A549 (cell line): ENCODE measurements around the gene HDC.

Experiments used
- BHLHE40 ChIP-seq: IDR thresholded peaks from 2 replicates; pipeline ENCODE4 v1.6.1; 2012; ENCODE audit warnings: low read depth, low read length, inconsistent platforms
- CEBPB ChIP-seq, 2 experiments: fragments of >200 bp in 1 of 2; sonication (Bioruptor Twin) in 1 of 2; formaldehyde crosslinking in 1 of 2; IDR thresholded peaks; 2 replicates each; pipeline ENCODE4 v1.6.1; 2012 to 2016
- EP300 ChIP-seq, 2 experiments: fragments of >200 bp; sonication (Bioruptor Twin); formaldehyde crosslinking; IDR thresholded peaks; 2 replicates in 1 of 2; 3 replicates in 1 of 2; pipeline ENCODE4 v1.6.1; 2016 to 2017
- GATA3 ChIP-seq: IDR thresholded peaks from 2 replicates; pipeline ENCODE4 v1.6.1; 2012; ENCODE audit warnings: borderline replicate concordance
- KDM5A ChIP-seq: fragments of 200-600 bp; sonication (generic); IDR thresholded peaks from 2 replicates; pipeline ENCODE4 v1.6.1; 2016; ENCODE audit warnings: antibody characterized with exemption, mild to moderate bottlenecking
- NR3C1 ChIP-seq: fragments of >200 bp; sonication (Bioruptor Twin); formaldehyde crosslinking; IDR thresholded peaks from 3 replicates; pipeline ENCODE4 v1.6.1; 2017
- PHF8 ChIP-seq: fragments of 200-600 bp; sonication (generic); IDR thresholded peaks from 2 replicates; pipeline ENCODE4 v1.6.1; 2016; ENCODE audit warnings: low read depth, mild to moderate bottlenecking, antibody characterized with exemption, moderate library complexity, borderline replicate concordance
- POLR2AphosphoS2 ChIP-seq: conservative IDR thresholded peaks from 2 replicates; pipeline ENCODE4 v1.6.1; 2012; ENCODE audit warnings: low read length, improper control_type of control experiment, inconsistent platforms
- RARB ChIP-seq: fragments of 250-450 bp; sonication (Bioruptor Pico); IDR thresholded peaks from 2 replicates; pipeline ENCODE4 v1.8.0; 2021; ENCODE audit warnings: mild to moderate bottlenecking, moderate library complexity
- TF ChIP-seq, protein P1 (sequence below): fragments of >200 bp; sonication (Bioruptor Twin); formaldehyde crosslinking; IDR thresholded peaks from 3 replicates; pipeline ENCODE4 v1.5.1; 2016

DNA sequence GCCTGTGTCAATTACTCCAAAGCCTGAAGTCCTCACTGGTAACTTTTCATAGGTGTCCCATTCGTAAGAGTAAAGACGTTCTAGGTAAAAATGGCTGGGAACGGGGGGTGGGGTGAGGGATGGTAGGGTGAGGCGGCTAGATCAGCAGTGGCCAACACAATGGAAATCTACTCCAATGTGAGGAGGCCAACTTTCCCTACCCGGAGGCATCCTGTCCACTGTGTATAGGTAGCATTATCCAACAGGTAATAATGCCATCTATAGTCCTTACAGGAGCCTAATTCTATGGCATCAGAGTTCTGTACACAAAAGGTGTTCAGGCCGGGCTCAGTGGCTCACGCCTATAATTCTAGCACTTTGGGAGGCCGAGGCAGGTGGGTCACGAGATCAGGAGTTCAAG, 29.1 kb downstream of the HDC start:
- TF ChIP-seq, protein P1, sequence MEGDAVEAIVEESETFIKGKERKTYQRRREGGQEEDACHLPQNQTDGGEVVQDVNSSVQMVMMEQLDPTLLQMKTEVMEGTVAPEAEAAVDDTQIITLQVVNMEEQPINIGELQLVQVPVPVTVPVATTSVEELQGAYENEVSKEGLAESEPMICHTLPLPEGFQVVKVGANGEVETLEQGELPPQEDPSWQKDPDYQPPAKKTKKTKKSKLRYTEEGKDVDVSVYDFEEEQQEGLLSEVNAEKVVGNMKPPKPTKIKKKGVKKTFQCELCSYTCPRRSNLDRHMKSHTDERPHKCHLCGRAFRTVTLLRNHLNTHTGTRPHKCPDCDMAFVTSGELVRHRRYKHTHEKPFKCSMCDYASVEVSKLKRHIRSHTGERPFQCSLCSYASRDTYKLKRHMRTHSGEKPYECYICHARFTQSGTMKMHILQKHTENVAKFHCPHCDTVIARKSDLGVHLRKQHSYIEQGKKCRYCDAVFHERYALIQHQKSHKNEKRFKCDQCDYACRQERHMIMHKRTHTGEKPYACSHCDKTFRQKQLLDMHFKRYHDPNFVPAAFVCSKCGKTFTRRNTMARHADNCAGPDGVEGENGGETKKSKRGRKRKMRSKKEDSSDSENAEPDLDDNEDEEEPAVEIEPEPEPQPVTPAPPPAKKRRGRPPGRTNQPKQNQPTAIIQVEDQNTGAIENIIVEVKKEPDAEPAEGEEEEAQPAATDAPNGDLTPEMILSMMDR = no peak
- no peak for TF ChIP-seq EP300 (IDR thresholded peaks at IDR 0.05)
- TF ChIP-seq PHF8 = no peak
- TF ChIP-seq BHLHE40 = no peak
- no peak for TF ChIP-seq POLR2AphosphoS2
- TF ChIP-seq KDM5A = no peak
- no peak for TF ChIP-seq CEBPB (IDR thresholded peaks at IDR 0.05)
- TF ChIP-seq NR3C1 = no peak
- TF ChIP-seq RARB = no peak
- TF ChIP-seq GATA3 = no peak
